Lower leg skin (tissue), 4 donors: ENCODE data around the gene LGI1. TPM values are rescaled to one million over a fixed set of nuclear protein-coding genes. Genes with fewer than 3 reads are reported as not detected.

Source experiments
- DNase-seq, 2 donors: peaks; one replicate each; pipeline ENCODE4 v3.0.0-alpha.2; 2019; ENCODE audit warnings: low spot score in 2 of 2
- H3K4me3 ChIP-seq: fragments of 200-600 bp; sonication (generic); 2 replicates; pipeline ENCODE4 v1.5.1; 2017; ENCODE audit warnings: mild to moderate bottlenecking, low read depth; ENCODE audit not compliant: poor library complexity, severe bottlenecking
- CTCF ChIP-seq, 3 donors: fragments of 450-650 bp; IDR thresholded peaks; one replicate each; pipeline ENCODE4 v1.5.1; 2016; ENCODE audit warnings: antibody characterized with exemption in 3 of 3, mild to moderate bottlenecking in 3 of 3, moderate library complexity in 2 of 3
- POLR2A ChIP-seq, 2 donors: fragments of 450-650 bp; IDR thresholded peaks; one replicate each; pipeline ENCODE4 v1.6.1; 2016 to 2017; ENCODE audit warnings: antibody characterized with exemption in 2 of 2, mild to moderate bottlenecking in 1 of 2, moderate library complexity in 1 of 2
- WGBS, 2 donors: methylation state at CpG; one replicate each; pipeline ENCODE4 v1.1.5; 2018; 5-methylcytosine and 5-hydroxymethylcytosine counted together
- intact Hi-C: fragments of 100-400 bp; cut with DNase I; formaldehyde crosslinking; loops from one replicate; pipeline ENCODE4 v1.15.0; 2023; ENCODE audit warnings: low total_unique reads
- total RNA-seq, 4 donors: library from RNA; depleted of rRNA; stranded (reverse); fragments of >200 nt; gene quantifications; one replicate each; pipeline ENCODE4 v1.1.0, GENCODE V29; 2016

LGI1 gene
- 1 to 10 TPM in 1 of 4 donors, not detected in 3; 2.8 TPM for total RNA-seq

GRCh38 chr10:93757801-93758507 lies at the start of gene LGI1:
LGI1 (plus strand) TSS chr10:93757936; CDS start chr10:93758145, 209 bp downstream.
- 14 to 18% methylated on average over 16 of the region's 16 CpGs for WGBS, 2 donors
- TF ChIP-seq POLR2A (IDR thresholded peaks at IDR 0.05) (no peak), CTCF (IDR thresholded peaks at IDR 0.05) (no peak)
- no peak within 1 kb of the TSS for H3K4me3 ChIP-seq
- intact Hi-C loops: no loop called here
- DNase-seq: no peak

- 68 to 71% methylated on average over 5 of the region's 5 CpGs for WGBS, 2 donors
- no peak for DNase-seq
- H3K4me3 ChIP-seq: no peak overlapping the region
- TF ChIP-seq CTCF (IDR thresholded peaks at IDR 0.05) (no peak), POLR2A (IDR thresholded peaks at IDR 0.05) (no peak)
- intact Hi-C loops: no loop called here
Measured at GRCh38 chr10:93710333-93710909, 47.3 kb upstream of the LGI1 start.

- TF ChIP-seq POLR2A (IDR thresholded peaks at IDR 0.05): no peak
- TF ChIP-seq CTCF (IDR thresholded peaks at IDR 0.05): no peak
- H3K4me3 ChIP-seq: no peak overlapping the region
- intact Hi-C loops: no loop called here
- no peak for DNase-seq
- 53 to 61% methylated on average over 3 of the region's 3 CpGs for WGBS, 2 donors
Measured at GRCh38 chr10:93711891-93712290, 45.8 kb upstream of the LGI1 start.

- H3K4me3 ChIP-seq: no peak overlapping the region
- no peak for DNase-seq
- TF ChIP-seq POLR2A (IDR thresholded peaks at IDR 0.05): no peak
- TF ChIP-seq CTCF (IDR thresholded peaks at IDR 0.05): no peak
- WGBS, 2 donors: 52 to 55% methylated on average over 2 of the region's 2 CpGs
- intact Hi-C loops: no loop called here
Measured at GRCh38 chr10:93712593-93712992, 45.1 kb upstream of the LGI1 start.

- intact Hi-C loops: no loop called here
- WGBS, 2 donors: 80 to 88% methylated on average over 5 of the region's 5 CpGs
- no peak for DNase-seq
- H3K4me3 ChIP-seq: no peak overlapping the region
- TF ChIP-seq CTCF (IDR thresholded peaks at IDR 0.05) (no peak), POLR2A (IDR thresholded peaks at IDR 0.05) (no peak)
Measured at GRCh38 chr10:93715345-93715744, 42.4 kb upstream of the LGI1 start.
